ENCODE data around the gene RMRP.

Gene RMRP

DNA sequence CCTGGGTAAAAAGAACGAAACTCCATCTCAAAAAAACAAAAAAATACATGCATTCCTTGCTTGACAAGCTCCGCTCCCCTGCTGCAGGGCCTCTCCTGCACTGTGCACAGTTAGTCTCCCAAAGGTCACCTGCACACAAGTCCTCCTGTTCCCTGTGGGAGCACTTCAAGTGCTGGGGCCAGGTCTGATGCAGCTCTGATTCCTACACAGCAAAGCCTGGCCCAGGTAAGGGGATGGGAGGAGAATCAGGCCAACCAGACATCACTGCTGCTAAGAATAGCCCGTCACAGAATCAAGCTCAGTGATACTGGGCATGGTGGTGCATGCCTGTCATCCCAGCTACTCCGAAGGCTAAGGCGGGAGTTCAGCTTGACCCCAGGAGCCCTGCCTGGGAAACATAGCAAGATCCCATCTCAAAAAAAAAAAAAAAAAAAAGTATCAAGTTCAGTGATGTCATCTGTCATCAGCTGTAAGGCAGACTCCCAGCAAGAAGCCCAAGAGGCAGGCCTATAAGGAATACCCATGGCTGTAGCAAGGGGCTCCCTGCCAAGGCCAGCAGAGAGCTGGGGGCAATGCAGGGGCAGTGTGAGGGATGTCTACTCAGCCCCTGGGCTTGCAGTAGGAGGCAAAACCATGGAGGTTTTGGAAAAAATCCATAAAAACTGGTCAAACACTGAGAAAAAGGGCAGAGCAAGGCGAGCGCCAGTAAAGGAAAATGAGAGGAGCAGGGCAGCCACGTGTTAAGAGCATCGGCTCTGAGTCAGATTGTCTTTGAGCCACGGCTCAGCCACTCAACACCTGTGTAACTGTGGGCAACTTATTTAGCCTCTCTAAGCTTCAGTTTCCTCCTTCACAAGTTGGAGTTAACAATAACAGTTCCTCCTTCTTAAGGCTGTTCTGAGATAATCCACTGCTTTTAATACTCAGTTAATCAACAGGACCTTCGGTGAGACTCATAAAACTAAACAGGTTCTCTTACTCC lies 28.7 kb upstream of the RMRP start:
- DNase-seq (ENCODE audit: low read depth): no peak

DNA sequence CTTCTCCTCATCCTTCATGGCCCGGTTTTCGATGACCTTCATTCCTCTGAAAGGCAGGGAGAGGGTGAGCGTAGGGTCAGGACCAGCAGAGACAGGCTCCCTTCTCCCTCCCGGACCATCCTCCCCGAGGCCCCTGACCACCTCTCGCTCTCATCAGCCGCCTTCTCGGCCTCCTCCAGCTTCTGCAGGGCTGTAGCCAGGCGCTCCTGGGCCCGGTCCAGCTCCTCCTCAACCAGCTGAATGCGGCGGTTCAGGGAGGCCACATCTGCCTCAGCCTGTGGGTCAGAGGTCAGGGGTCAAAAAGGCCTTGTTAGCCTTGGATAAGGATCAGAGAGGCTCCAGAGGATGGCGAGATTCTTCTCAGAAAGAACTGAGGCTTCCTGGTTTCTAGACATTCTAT lies 27.7 kb upstream of the RMRP start:
- no peak for DNase-seq (ENCODE audit: low read depth)

DNA sequence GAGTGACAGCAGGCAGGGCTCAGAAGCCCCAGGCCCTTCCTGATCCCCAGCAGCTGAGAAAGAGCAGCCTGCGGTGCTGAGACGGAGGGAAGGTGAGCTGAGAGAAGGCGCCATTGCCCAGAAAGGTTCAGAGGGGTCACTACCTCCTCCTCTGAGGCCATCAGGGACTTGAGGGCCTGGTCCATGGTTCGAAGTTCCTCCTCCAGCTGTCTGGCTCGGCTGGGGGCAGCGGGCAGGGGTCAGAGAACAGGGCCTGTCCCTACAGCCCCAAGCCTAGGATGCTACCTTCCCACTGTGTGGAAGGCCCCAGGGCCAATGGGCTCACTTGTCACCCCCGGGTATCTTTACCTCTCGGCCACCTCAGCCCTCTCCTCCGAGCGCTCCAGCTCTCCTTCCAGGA lies 27.1 kb upstream of the RMRP start:
- DNase-seq (ENCODE audit: low read depth): no peak

DNA sequence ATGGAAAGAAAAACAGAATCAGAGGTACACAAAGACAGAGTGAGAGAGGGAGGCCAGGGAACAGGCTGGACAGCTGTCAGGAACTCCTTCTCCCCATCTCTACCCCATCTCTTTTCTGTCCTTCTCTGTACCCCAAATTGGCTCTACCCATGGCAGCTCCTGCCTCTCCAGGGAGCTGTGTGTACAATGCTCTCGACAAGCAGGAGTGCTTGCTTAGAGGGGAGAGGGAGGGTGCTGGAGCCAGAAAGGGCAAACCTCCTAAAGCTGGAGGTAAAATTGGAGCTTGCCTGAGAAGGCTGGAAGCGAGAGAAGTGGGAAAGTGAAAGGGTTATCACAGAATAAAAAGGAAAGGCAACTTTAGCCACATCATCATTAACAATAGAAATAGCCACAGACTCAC lies 25.5 kb upstream of the RMRP start:
- no peak for DNase-seq (ENCODE audit: low read depth)

DNA sequence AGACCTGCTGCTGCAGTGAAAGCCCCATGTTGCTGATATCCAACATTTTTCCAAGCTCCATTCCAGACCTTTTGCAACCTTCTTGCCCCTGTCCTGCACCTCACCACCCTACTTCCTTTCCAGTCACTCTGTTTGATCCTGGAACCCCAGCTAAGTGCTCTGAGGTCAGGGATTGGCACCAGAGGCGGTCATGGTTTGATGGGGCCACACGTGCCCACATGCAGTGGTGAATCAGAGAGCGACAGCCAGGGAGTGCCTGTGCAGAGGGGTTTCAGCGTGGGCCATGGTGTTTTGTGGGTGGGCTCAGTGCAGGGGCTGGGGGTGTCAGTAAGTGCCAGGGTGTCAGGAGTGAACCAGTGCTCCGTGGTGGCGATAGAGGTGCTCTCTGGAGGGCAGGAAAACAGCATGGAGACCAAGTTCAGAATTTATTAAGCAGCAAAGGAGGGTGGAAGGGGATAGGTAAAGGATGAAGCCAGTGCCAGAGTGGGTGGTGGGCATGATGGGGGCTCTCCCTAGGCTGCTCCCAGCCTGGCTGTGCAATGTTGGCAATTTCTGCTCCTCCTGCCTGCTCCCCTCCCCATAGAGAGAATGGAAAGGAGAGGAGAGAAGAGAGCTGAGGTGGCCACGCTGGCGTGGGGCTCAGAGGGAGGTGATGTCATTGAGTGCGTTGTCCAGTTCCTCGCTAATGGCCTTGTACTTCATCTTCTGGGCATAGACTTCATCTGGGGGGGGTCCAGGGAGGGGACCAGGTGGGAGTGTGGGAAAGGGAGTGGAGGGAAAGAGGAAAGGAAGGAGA lies 24.9 kb upstream of the RMRP start:
- DNase-seq (ENCODE audit: low read depth): no peak

DNA sequence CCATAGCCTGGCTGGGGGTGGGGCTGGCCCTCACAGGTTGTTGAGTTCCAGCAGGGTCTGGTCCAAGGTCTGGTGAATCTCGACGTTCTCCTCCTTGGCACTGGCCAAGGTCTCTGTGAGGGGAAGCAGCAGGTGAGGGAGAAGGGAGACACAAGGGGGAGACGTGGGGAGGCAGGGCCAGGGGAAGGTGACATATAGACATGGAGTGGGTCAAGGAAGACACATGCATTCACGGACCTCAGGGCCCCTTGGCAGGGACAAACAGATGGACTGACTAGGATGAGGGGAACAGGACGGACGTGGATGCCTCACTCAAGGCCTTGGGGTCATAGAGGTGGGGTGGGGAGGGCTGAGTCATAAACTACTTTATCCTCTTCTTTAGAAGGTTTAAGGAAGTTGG lies 24.2 kb upstream of the RMRP start:
- no peak for DNase-seq (ENCODE audit: low read depth)

DNA sequence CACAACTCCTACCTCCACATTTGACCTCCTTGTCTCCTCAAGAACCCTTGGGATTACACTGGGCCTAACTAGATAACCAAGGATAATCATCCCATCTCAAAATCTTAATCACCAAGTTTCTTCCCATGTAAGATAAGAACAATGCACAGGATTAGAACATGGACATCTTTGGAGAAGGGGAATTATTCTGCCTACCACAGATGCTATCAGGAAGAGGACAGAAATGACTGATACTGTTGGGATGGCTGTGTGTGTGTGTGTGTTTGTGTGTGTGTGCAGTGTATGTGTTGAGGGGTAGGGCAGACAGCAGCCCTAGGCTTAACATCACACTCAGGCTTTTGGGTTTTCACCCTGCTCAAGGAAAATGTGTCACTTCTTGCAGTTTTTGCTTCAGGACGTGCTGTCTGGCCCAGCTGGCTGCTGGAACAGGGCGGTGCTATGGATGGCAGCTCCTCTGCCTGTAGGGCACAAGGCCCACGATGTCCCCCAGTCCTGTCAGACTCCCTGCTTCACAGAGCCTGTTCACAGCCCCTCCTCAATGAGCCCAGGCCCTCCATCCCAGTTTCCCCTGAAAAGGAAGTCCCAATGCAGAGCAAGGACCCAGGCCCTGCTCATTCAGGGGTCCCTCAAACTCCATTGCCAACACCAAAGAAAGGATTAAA lies 23.7 kb upstream of the RMRP start:
- DNase-seq (ENCODE audit: low read depth): no peak

DNA sequence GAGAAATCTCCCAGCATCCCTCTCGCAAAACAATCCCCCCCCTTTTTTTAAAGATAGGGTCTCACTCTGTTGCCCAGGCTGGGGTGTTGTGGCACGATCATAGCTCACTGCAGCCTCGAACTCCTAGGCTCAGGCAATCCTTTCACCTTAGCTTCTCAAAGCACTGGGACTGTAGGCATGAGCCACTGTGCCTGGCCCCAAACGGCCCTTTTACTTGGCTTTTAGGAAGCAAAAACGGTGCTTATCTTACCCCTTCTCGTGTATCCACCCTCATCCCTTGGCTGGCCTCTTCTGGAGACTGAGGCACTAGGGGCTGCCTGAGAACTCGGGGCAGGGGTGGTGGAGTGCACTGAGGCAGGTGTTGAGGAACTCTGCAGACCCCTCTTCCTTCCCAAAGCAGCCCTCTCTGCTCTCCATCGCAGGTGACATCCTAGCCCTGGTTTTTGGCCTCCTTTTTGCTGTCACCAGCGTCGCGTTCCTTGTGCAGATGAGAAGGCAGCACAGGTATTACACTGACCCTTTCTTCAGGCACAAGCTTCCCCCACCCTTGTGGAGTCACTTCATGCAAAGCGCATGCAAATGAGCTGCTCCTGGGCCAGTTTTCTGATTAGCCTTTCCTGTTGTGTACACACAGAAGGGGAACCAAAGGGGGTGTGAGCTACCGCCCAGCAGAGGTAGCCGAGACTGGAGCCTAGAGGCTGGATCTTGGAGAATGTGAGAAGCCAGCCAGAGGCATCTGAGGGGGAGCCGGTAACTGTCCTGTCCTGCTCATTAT lies 22.7 kb upstream of the RMRP start:
- DNase-seq (ENCODE audit: low read depth): no peak

DNA sequence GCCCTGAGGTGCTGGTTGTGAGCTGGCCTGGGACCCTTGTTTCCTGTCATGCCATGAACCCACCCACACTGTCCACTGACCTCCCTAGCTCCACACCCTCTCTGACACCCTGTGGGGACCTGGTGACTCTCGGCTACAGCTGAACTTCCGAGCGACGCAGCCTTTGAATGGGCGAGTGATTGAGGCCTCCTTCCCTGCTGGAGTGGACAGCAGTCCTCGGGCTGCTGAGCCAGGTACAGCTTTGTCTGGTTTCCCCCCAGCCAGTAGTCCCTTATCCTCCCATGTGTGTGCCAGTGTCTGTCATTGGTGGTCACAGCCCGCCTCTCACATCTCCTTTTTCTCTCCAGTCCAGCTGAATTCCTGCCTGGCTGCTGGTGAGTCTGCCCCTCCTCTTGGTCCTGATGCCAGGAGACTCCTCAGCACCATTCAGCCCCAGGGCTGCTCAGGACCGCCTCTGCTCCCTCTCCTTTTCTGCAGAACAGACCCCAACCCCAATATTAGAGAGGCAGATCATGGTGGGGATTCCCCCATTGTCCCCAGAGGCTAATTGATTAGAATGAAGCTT lies 22.0 kb upstream of the RMRP start:
- no peak for DNase-seq (ENCODE audit: low read depth)

DNA sequence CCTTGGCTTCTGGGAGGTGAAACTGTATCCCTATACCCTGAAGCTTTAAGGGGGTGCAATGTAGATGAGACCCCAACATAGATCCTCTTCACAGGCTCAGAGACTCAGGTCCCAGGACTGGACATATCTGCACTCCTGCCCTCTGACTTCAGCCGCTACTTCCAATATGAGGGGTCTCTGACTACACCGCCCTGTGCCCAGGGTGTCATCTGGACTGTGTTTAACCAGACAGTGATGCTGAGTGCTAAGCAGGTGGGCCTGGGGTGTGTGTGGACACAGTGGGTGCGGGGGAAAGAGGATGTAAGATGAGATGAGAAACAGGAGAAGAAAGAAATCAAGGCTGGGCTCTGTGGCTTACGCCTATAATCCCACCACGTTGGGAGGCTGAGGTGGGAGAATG lies 21.3 kb upstream of the RMRP start:
- no peak for DNase-seq (ENCODE audit: low read depth)

DNA sequence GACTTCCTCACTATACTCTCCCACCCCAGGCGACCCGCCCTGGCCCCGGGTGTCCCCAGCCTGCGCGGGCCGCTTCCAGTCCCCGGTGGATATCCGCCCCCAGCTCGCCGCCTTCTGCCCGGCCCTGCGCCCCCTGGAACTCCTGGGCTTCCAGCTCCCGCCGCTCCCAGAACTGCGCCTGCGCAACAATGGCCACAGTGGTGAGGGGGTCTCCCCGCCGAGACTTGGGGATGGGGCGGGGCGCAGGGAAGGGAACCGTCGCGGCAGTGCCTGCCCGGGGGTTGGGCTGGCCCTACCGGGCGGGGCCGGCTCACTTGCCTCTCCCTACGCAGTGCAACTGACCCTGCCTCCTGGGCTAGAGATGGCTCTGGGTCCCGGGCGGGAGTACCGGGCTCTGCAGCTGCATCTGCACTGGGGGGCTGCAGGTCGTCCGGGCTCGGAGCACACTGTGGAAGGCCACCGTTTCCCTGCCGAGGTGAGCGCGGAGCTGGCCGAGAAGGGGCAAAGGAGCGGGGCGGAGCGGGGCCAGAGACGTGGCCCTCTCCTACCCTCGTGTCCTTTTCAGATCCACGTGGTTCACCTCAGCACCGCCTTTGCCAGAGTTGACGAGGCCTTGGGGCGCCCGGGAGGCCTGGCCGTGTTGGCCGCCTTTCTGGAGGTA lies 18.0 kb upstream of the RMRP start:
- DNase-seq (ENCODE audit: low read depth): no peak

DNA sequence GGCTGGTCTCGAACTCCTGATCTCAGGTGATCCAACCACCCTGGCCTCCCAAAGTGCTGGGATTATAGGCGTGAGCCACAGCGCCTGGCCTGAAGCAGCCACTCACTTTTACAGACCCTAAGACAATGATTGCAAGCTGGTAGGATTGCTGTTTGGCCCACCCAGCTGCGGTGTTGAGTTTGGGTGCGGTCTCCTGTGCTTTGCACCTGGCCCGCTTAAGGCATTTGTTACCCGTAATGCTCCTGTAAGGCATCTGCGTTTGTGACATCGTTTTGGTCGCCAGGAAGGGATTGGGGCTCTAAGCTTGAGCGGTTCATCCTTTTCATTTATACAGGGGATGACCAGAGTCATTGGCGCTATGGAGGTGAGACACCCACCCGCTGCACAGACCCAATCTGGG lies 17.4 kb upstream of the RMRP start:
- DNase-seq (ENCODE audit: low read depth): no peak

DNA sequence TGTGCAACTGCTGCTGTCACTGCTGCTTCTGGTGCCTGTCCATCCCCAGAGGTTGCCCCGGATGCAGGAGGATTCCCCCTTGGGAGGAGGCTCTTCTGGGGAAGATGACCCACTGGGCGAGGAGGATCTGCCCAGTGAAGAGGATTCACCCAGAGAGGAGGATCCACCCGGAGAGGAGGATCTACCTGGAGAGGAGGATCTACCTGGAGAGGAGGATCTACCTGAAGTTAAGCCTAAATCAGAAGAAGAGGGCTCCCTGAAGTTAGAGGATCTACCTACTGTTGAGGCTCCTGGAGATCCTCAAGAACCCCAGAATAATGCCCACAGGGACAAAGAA lies 16.2 kb upstream of the RMRP start:
- no peak for DNase-seq (ENCODE audit: low read depth)

DNA sequence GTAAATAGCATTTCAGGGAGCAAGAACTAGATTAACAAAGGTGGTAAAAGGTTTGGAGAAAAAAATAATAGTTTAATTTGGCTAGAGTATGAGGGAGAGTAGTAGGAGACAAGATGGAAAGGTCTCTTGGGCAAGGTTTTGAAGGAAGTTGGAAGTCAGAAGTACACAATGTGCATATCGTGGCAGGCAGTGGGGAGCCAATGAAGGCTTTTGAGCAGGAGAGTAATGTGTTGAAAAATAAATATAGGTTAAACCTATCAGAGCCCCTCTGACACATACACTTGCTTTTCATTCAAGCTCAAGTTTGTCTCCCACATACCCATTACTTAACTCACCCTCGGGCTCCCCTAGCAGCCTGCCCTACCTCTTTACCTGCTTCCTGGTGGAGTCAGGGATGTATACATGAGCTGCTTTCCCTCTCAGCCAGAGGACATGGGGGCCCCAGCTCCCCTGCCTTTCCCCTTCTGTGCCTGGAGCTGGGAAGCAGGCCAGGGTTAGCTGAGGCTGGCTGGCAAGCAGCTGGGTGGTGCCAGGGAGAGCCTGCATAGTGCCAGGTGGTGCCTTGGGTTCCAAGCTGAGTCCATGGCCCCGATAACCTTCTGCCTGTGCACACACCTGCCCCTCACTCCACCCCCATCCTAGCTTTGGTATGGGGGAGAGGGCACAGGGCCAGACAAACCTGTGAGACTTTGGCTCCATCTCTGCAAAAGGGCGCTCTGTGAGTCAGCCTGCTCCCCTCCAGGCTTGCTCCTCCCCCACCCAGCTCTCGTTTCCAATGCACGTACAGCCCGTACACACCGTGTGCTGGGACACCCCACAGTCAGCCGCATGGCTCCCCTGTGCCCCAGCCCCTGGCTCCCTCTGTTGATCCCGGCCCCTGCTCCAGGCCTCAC lies 15.6 kb upstream of the RMRP start, which contains the start of gene CA9:
Gene CA9 (plus strand): TSS at position 797 of the 893 bp plus-strand sequence. CDS start 32 bp downstream, at position 829.
- no peak for DNase-seq (ENCODE audit: low read depth)

DNA sequence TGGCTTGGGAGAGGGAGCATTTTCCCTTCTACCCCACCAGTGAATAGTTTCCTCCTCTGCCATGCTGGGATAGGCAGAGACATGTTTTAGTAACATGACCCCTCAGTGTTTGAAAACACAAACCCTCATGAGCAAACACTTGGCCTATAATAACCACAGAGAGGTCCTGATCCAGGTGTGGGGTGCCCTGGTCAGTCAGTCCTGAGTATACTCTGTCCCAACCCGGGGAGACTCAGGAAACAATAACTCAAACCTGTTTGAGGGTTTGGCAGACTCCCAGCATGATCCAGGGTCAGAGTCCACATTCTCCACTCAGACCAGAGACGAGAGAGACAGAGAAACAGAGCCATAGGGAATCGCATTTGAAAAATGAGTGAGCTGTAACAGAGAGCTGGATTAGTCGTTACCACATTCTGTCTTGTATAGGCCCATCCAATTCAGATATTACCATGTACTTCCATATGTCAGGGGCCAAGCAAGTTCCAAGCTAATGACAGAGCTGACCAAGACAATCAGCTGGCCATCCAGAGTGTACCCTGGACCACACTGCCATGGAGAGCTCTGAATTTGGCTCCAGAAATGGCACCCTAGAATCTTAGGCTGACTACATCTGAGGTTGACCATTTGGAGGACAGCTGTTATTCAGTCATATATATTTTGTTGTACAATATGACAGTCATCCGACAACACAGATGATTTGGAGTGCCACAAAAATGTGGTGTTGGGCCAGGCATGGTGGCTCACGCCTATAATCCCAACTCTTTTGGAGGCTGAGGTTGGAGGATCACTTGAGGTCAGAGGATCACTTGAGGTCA lies 11.7 kb upstream of the RMRP start:
- DNase-seq (ENCODE audit: low read depth): no peak

DNA sequence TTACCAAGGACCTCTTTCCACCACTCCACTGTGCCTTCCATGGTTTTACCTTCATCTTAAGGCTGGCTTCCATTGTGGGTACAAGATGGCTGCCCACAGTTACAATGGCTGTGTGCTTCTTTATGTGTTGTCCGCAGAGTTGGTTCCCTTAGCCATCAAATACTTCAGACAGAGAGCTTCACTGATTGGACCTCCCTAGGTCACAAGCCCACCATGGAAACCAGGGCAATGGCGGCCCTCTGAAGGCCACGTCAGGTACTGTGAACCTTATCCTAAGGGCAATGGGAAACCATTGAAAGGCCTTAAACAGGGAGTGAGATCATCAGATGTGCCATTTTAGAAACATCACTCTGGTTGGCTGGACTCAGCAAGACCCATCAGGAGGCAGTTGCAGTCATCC lies 10.1 kb upstream of the RMRP start:
- DNase-seq (ENCODE audit: low read depth): no peak

DNA sequence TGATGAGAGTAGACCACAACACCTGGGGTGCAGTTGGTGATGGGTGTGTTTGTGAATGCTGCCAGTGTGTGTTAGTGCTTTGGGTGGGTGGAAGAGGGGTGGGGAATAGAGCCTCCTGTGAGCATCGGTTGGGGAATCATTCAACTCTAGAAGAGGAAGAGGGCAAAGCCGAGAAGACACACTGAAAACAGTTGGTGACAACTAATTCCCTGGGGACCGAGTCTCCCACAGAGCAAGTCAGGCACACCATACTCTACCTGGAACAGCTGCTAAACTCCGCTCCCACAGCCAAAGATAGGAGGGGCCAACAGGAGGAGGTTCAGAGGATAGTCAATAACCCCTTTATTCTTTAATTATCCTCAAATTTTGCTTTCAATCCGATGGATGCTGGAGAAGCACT lies 8.7 kb upstream of the RMRP start:
- DNase-seq (ENCODE audit: low read depth): no peak

DNA sequence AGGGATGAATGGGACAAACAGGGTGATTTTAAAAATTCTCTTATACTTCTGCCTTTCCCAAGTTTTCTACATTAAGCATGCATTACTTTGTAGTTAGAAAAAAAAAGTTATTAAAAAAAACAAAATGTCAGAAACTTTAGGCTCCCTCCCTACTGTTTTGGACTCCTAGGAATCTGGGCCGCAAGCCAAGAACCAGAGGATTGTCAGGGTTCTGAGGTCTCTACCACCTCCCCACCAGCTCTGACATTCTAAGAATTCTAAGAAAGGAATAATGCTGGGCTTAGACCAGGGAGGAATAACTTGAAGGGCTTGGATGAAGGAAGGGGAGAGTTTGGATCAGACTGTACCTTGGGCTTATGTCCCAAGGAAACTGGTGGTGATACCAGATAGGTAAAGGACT lies 8.2 kb upstream of the RMRP start:
- no peak for DNase-seq (ENCODE audit: low read depth)

DNA sequence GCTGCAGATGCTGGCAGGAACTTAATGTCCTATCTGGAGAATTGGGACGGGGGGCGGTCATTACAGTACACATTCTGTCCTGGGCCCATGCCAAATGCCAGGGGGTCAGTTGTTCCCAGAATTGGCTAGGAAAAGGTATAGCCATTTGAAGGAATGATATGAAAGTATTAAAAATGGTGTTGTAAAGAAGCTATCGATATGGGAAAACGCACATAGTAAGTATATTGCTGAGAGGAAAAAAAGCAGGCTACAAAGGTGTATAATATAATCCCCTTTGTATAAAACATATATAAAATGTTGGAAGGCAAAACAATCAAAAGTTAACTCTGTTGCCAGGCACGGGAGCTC lies 7.6 kb upstream of the RMRP start:
- DNase-seq (ENCODE audit: low read depth): no peak
